HuH-7.5 (cell line): ENCODE measurements around the gene C13orf46.

Source experiments
- DNase-seq: peaks from one replicate; pipeline ENCODE4 v3.0.0; 2011; ENCODE audit warnings: low spot score

The C13orf46 gene

DNA sequence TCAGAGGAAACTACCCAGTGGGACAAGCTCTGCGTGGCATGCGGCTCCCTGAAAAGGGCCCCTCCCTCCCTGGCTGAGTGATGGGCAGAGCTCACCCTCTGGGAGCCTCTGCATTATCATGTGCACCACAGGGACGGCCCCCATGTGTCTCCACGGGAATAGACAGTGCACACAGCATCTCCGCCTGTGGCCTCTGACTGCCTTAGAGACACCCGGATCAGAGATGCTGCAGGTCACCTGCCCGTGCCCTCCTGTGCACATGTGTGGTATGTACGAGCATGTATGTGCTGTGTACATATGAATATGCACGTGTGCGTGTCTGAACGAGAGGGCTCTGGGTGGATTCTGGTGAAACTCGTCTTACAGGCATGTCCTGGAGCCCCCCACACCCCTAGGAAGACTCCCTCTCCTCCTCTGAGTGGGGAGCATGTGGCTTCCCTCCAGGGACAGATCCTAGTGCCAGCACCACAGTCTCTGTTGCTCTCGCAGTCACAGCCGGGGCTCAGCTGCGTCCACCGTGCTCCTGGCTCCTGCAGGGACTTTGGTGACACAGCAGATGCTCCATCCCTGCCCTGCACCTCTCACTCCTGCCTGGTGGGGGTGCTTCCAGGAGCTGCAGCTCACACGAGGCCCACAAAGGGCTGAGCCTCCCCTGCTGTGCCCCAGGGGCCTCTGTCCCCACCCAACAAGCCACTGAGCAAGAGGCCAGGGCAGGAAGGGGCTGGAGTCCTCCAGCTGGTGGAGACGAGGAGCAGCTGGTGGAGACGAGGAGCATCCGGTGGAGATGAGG lies 19.6 kb downstream of the C13orf46 start:
- no peak for DNase-seq

GRCh38 chr13:113953561-113953960 lies 20.3 kb downstream of the C13orf46 start:
- no peak for DNase-seq

GRCh38 chr13:113952983-113953520 lies 20.8 kb downstream of the C13orf46 start:
- DNase-seq: no peak

DNA sequence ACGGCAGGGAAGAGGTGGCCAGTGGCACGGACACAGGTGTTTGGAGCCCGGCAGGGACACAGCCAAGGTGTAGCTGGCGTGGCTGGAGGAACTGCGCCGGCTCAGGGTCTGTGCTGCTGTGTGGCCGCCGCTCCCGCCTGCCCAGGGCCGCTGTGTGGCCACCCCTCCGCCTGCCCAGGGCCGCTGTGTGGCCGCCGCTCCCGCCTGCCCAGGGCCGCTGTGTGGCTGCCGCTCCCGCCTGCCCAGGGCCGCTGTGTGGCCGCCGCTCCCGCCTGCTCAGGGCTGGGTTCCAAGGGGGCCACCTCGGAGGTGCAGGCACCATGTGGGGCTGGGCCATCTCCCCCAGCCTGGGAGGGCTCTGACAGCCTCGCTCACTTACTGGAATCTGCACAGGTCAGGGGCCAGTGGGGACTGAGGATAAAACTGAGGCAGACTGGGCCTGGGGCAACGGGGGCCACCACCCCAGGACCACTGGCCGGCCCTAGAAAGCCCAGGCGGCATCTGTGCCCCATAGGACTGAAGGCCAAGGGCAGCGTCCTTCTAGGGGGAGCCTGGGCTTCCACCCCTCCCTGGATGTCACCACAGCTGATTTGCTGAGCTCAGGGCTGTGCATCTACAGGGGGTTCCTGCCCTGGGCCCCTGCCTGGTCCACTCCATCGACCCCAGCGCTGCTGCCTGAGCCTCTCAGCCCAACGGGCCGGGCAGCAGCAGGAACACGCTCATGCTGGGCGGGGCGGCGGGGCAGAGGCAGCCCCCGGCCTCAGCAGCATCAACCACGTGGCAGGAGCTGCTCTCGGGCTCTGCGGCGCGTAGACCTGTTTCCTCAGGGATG lies 21.5 kb downstream of the C13orf46 start:
- DNase-seq: no peak

DNA sequence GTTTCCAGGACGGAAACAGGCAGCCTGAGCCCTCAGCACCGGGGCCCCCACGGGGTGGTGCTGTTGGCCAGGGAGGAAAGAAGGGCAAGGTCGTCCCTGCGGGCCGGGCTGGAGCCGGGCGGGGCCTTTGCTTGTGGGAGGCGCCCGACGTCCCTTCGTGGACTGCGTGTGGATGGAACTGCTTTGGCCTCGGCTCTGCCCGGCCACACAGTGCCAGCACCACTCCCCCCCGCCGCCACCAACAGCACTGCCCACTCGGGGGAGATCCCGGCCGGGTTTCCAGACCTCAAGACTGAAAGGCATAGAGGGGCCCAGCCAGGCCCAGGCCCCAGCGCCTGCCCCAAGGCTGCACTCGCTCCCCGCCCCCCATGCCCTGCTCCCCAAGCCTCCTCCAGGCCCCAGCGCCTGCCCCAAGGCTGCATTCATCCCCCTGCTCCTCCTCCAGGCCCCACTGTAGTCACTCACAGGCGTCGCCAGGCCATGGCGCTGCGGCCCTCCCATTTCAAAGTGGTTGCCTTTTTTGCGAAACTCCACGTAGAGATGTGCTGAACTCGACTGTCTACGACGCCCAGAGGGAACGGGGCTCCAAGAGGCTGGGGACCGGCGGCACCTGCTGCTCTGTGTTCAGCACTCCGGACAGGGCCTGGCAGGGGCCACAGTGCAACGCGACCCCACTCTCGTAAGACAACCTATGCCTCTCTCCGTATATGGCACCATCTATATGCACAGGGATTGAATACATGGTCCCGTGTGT lies 22.5 kb downstream of the C13orf46 start:
- peak; percentile 33 for DNase-seq

DNA sequence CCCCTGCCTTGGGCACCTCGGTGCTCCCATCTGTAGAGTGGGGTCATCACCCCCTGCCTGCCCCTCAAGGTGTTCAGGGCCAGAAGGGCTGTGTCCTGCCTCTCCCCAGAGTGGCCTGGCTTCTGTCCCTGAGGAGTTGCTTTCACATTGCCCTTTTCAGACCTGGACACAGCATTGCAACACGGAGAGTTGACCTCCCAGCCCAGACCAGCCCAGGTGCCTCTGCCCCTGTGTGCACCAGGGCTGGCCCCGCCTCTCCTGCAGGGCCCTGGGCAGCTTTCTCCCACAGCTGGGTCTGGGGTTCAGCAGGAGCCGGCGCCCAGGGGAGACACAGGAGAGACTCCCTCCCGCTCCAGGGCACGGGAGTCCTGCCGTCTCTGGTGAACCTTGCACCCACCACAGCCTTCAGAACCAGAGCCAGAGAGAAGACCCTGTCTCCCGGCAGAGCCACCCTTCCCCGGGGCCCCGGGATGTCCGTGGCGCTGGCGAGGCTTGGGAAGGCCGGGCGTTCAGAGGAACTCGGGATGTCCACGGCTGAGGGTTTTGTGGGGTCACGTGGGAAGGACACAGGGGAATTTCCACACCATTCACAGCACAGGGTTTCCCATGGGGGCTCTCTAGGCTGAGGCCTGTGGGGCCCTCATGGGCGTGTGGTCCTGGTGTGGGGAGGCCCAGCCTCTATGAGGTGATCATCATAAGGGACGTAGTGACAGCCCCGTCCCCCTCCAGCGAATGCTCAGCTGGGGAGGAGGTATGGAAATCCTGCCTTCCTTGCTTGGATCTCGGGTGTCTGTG lies 23.2 kb downstream of the C13orf46 start:
- DNase-seq: no peak

DNA sequence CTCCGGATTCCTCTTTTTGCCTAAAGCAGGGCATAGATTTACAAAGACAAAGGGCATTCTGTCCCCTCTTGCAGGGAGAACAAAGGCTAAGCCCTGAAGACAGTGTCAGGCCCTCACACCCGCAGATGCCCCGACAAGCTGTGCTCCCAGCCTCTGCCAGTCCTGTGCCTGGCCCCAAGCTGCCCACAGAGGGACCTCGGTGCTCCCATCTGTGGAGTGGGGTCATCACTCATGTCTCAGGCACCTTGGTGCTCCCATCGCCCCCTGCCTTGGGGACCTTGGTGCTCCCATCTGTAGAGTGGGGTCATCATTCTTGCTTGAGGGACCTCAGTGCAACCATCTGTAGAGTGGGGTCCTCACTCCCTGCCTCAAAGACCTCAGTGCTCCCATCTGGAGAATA lies 24.3 kb downstream of the C13orf46 start:
- DNase-seq: no peak

- no peak for DNase-seq
Observed at GRCh38 chr13:113948034-113948742, 25.7 kb downstream of the C13orf46 start.

DNA sequence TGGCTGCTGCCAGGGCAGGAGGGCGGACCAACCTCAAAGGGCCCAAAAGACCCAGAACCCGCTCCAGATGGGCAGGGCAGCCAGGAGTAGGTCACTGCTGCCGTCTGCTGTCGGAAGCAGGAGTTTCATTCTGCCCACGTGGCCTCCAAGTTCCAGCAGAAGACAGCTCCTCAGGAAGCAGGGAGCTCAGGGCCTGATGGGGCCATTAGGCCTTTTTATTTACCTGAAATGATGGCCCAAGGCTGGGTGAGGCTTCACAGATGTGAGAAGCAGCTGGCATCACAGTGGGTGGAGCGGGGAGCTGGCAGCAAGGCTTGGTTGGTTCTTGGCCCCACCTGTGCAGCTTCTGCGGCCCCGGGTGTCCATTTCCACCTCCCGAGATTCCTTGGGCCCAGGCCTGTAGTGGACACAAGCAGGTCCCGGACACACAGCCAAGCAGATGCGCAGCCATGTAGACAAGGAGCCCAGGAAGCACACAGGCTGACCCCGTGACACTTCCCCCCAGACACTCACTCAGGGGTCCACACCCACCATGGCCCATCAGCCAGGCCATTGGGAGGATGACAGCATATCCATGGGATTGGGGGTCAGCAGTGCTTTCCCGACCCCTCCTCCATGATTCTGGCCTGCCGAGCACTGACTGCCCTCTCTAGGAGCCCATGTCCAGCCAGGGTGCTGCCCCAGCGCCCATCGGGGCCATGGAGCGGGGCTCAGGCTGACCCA lies 26.4 kb downstream of the C13orf46 start:
- DNase-seq: no peak

DNA sequence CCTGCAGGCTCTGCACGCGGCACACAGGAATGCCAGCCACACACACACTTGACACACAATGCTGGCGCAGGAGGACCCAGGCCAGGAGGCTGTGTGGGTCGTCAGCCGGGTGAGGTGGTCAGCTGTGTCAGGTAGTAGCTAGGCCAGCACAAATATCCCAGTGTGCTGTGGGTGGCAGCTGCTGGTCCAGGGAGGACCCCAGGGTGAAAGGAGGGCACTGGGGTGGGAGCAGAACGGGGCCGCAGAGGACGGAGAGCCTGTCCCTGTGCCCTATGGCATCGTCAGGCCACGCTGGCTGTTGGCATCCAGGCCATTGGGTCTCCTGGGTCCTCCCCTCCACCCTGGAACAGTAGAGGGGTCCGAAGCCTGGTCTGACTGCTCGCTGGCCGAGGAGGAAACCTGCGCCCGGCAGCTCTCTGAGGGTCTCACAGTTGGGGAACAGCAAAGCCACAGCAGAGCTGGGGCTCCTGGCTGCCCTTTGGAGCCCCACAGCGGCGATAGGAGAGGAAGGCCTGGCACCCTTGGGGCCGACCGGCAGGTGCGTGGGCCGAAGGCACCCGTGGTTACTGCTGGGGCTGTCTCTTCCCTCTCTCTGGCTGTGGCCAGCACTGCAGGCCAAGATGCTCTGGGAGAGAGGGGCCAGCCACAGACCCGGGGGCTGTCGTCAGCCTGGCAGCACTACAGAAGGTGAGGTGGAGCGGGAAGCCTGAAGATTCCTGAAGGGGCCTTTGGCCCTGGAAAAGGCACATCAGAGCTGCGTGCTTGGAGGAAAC lies 27.3 kb downstream of the C13orf46 start:
- no peak for DNase-seq

DNA sequence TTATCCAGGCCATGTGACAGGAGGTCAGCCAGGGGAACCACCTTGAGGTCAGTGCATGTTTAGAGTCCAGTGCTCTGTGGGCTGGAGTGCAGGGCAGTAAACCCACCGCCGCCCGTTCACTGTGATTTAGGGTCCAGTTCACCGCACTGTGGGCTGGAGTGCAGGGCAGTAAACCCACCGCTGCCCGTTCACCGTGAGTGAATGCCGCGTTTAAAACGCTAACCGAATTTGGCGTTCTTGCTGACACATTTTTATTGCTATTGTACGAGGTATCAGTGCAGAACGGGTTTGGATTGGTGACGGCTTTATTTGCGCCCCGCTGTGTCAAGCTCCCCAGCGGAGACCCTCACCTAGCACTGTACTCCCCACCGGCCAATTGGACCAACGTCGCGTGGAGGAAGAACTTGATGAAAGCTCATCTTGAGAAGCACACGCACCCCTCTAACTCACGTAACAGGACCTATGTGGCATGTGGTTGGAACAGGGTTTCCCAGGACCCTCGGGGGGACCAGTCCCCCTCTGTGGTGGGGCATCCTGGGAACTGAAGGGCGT lies 27.9 kb downstream of the C13orf46 start:
- no peak for DNase-seq

- no peak for DNase-seq
Observed at GRCh38 chr13:113943821-113944565, 29.9 kb downstream of the C13orf46 start.

DNA sequence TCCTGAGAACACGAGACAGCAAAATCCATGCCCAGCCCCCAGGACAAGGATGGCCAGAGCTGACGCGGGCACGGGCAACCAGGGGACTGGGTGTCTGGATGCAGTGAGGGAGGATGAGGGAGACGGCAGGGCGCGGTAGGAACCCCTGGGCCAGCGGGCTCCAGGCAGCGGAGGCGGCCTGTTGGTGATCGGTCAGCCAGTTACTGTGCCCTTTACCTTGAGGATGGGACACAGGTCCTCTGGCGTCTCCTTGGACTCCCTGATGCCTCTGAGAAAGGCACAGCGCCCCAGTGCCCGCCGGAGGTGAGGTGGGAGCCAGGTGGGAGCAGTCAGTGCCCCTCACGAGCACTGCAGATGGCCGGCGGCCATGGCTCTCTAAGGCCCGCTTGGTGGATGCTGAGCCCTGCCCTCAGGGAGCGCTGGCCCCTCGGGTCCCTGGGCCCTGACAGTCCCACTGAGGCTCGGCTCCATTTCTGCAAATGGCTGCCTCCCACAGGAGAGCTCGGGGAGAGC lies 31.2 kb downstream of the C13orf46 start:
- DNase-seq: no peak

GRCh38 chr13:113941571-113942191 lies 32.2 kb downstream of the C13orf46 start:
- DNase-seq: no peak

GRCh38 chr13:113939944-113940297 lies 34.0 kb downstream of the C13orf46 start:
- DNase-seq: no peak

DNA sequence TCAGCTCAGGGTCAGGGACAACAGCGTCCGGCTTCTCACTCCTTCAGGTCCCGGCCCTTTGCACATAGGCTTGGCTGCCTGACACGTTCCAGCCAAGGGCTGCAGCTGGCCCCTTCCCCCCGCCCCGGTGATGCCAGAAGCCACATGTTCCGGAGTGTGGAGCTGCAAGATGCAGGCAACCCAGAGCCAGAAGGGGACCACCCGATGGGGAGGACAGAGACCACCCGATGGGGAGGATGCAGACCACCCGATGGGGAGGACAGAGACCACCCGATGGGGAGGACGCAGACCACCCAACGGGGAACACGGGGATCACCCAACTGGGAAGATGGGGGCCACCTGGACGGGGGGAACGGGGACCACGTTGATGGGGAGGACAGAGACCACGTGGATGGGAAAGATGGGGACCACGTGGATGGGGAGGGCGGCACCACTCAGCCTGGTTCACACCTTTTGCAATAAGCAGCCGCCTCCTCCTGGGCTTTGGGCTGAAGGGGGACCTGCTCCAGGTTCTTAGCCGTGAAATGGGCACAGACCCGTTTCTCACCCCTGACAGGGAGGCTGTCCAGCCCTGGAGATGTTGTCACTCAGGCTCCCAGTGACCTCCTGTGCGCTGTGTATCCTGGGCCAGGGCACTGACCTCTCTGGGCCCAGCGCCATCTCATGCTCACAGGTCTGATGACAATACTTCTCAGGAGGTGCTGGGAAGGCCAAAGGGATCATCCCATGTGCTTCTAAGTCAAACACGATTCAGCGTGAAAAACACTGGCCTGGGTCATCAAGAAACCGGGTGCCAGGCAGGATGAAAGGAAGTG lies 34.5 kb downstream of the C13orf46 start:
- DNase-seq: no peak

GRCh38 chr13:113938716-113939115 lies 35.2 kb downstream of the C13orf46 start:
- DNase-seq: no peak
